A673 (cell line): ENCODE data around the gene TSPAN5. TPM values are rescaled to one million over a fixed set of nuclear protein-coding genes. Genes with fewer than 3 reads are reported as not detected.

Experiments
- BruUV-seq: library from RNA; stranded (reverse); fragments of 400-500 nt; replicated peaks from 2 replicates; lab custom pipeline; 2021; lab: Mats Ljungman, UMichigan
- CTCF ChIA-PET: fragments of 300-600 bp; sonication (Branson Sonifier 250); formaldehyde crosslinking; loops from one replicate; lab custom pipeline; 2022; ENCODE audit warnings: antibody characterized with exemption; lab: Charles Lee
- POLR2A ChIA-PET: fragments of 300-600 bp; sonication (Branson Sonifier 250); formaldehyde crosslinking; loops from one replicate; lab custom pipeline; 2022; ENCODE audit warnings: antibody characterized with exemption; ENCODE audit not compliant: low non-redundant PET; lab: Charles Lee
- DNase-seq: peaks from one replicate; pipeline ENCODE4 v3.0.0-alpha.2; 2015; ENCODE audit warnings: low spot score
- H3K27ac ChIP-seq: fragments of 200-600 bp; sonication (generic); 2 replicates; pipeline ENCODE4 v1.5.1; 2016; ENCODE audit warnings: mixed run types, low read depth, mild to moderate bottlenecking, mixed read lengths, antibody characterized with exemption, low read length; ENCODE audit not compliant: poor library complexity, severe bottlenecking
- H3K27me3 ChIP-seq: fragments of 200-600 bp; sonication (generic); replicated peaks from 2 replicates; pipeline ENCODE4 v1.6.1; 2017; ENCODE audit warnings: mixed run types, low read depth, mild to moderate bottlenecking, mixed read lengths, antibody characterized with exemption, low read length; ENCODE audit not compliant: insufficient read depth, poor library complexity
- H3K36me3 ChIP-seq: fragments of 200-600 bp; sonication (generic); 2 replicates; pipeline ENCODE4 v1.6.1; 2016; ENCODE audit warnings: mixed run types, mild to moderate bottlenecking, mixed read lengths, antibody characterized with exemption, low read length; ENCODE audit not compliant: insufficient read depth, poor library complexity, severe bottlenecking
- H3K4me1 ChIP-seq: fragments of 200-600 bp; sonication (generic); 2 replicates; pipeline ENCODE4 v1.6.1; 2017; ENCODE audit warnings: mixed run types, mild to moderate bottlenecking, mixed read lengths, antibody characterized with exemption, low read length; ENCODE audit not compliant: insufficient read depth, poor library complexity, severe bottlenecking
- H3K4me3 ChIP-seq: fragments of 200-600 bp; sonication (generic); 2 replicates; pipeline ENCODE4 v1.5.1; 2016; ENCODE audit warnings: low read depth, mixed run types, mild to moderate bottlenecking, mixed read lengths, low read length; ENCODE audit not compliant: poor library complexity, severe bottlenecking
- H3K9me3 ChIP-seq: fragments of 200-600 bp; sonication (generic); 2 replicates; pipeline ENCODE4 v1.6.1; 2016; ENCODE audit warnings: mixed run types, low read depth, mild to moderate bottlenecking, mixed read lengths, antibody characterized with exemption, low read length; ENCODE audit not compliant: poor library complexity, severe bottlenecking
- CTCF ChIP-seq: fragments of 300-800, 200-600 bp; sonication (generic); conservative IDR thresholded peaks from 2 replicates; pipeline ENCODE4 v1.5.1; 2017; ENCODE audit warnings: low read depth, mild to moderate bottlenecking, antibody characterized with exemption, low read length, moderate library complexity, mixed read lengths
- EZH2 ChIP-seq: fragments of 200-600 bp; sonication (generic); IDR thresholded peaks from 2 replicates; pipeline ENCODE4 v1.6.1; 2017; ENCODE audit warnings: borderline replicate concordance, low read depth, mild to moderate bottlenecking, mixed read lengths, antibody characterized with exemption, low read length; ENCODE audit not compliant: poor library complexity, severe bottlenecking
- intact Hi-C: fragments of 100-400 bp; cut with micrococcal nuclease; formaldehyde crosslinking; loops from one replicate; pipeline ENCODE4 v1.10.0; 2022; ENCODE audit not compliant: unreplicated experiment
- total RNA-seq: library from RNA; stranded (reverse); gene quantifications from 2 replicates; pipeline ENCODE4 v1.2.3, GENCODE V29; 2021

TSPAN5 gene
- total RNA-seq, 1 experiment from 2014 or later = 15.2 TPM

DNA sequence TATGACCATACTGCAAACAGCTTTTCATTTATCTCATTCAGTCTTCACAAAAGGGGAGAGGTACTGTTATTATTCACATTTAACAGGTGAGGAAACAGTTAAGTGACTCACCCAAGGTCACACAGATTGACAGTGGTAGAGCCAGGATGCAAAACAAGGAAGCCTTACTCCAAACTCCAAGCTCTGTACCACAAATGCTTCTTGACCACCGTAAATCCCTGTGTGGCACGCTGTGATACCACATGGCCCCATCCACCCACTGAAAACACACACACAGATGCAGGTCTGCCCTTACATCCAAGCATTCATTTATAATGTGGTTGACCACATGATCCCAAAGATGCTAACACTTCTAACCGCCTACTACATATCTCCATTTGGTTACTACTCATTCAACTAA is 129.5 kb downstream of the TSPAN5 start:
- no peaks in the 10 kb centered on the region for H3K9me3 ChIP-seq
- no peak for DNase-seq
- CTCF ChIA-PET = no interaction called here
- no peak overlapping the region for H3K4me3 ChIP-seq
- H3K36me3 ChIP-seq = no peaks in the 10 kb centered on the region
- no peaks in the 10 kb centered on the region for H3K27me3 ChIP-seq
- POLR2A ChIA-PET = no interaction called here
- peaks cover 12% of the 10 kb centered on the region for H3K4me1 ChIP-seq
- H3K27ac ChIP-seq = no peak overlapping the region
- intact Hi-C loops = no loop called here
- BruUV-seq = no TSS peak
- TF ChIP-seq EZH2 = no peak

- intact Hi-C loops = no loop called here
- ChIA-PET CTCF (no interaction called here), POLR2A (no interaction called here)
- no peak for TF ChIP-seq EZH2
- TF ChIP-seq CTCF = no peak
- Histone ChIP-seq H3K27me3 (no peaks in the 10 kb centered on the region), H3K4me1 (peaks cover 21% of the 10 kb centered on the region), H3K36me3 (no peaks in the 10 kb centered on the region), H3K9me3 (no peaks in the 10 kb centered on the region), H3K27ac (no peak overlapping the region), H3K4me3 (no peak overlapping the region)
- no peak for DNase-seq
- no TSS peak for BruUV-seq
Measured at GRCh38 chr4:98527534-98528269, 130.7 kb downstream of the TSPAN5 start.

DNA sequence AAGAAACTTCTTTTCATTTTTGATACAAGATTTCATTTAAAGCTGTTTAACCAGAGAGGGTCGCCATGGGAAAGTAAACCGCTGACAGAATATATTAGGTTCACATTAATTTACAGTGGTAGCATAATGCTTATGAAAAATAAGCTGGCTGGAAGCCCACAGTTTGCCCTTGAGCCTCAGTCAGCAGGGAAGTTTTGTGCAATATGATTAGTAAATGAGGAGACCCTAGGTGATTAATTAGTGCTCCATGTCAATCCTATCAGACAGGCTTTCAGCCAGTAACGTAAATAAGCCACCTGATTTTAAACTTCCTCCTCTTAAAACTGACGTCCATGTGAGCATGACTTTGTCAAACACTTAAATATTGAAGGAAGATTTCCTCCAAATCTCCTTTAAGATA is 134.2 kb downstream of the TSPAN5 start:
- Histone ChIP-seq H3K36me3 (no peaks in the 10 kb centered on the region), H3K4me3 (no peak overlapping the region), H3K27ac (no peak overlapping the region), H3K9me3 (no peaks in the 10 kb centered on the region), H3K27me3 (no peaks in the 10 kb centered on the region), H3K4me1 (peaks cover 28% of the 10 kb centered on the region)
- POLR2A ChIA-PET = no interaction called here
- intact Hi-C loops = no loop called here
- no peak for TF ChIP-seq EZH2
- no peak for TF ChIP-seq CTCF
- no TSS peak for BruUV-seq
- CTCF ChIA-PET = no interaction called here
- DNase-seq = no peak
